GM18517 (cell line): Measurements from ENCODE around the gene HCFC1.

Experiments used
- ATAC-seq: cut with Tn5 transposase; IDR thresholded peaks from one replicate; pipeline ENCODE4 v1.9.1; 2021; ENCODE audit warnings: mild to moderate bottlenecking, moderate library complexity; ENCODE audit not compliant: unreplicated experiment

Gene HCFC1

GRCh38 chrX:153971450-153972367 is at the start of gene HCFC1:
TSS of gene HCFC1 (minus strand) at chrX:153971818. CDS start at chrX:153970840, 978 bp downstream.
- peak; percentile 53 for ATAC-seq

DNA sequence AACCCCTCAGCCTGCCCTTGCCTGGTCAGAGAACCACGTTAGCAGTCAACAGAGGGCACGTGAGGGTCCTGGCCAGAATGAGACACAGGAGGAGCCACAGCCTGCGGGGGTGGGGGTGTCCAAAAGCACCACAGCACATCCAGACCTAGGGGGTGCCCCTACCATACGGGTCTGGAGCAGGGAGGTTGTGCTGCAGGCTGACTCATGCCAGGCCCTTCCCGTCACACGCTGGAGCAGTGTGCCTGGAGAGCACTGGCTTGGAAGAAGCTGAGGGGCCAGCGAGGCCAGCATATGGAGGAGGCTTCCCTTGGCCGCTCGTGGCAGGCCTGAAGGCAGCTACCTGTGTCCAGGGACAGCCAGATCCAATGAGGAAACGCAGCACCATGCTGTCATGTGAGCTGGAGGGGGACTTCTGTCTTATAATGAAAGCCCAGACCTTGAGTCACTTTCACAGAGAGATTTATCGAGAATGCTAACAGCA is 49.6 kb upstream of the HCFC1 start:
- no peak for ATAC-seq

DNA sequence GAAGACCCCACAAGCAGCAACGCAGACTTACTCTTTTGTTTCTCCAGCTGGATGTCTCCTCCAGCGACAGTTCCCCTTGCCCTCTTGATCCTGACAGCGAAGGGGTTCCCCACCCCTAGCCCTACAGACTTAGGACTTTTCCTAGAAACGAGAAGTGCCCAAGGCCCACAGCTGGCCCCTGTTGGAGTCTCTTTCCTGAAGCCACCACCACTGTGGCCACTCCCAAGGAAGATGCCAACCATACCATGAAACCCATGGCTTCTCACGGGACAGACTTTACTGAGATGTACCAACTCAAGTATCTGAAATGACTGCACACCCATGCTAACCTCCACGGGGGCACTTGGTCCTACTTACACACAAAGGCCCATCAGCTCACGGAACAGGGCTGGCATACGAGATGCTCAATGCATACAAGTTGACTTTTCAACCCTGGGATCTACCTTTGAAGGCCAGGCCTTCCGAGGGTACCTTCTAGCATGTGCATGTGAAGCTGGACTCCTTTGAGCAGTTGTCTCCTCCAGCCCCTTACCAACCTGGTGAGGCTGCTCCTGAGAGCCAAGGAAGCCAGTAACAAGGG is 49.0 kb upstream of the HCFC1 start:
- ATAC-seq = no peak

DNA sequence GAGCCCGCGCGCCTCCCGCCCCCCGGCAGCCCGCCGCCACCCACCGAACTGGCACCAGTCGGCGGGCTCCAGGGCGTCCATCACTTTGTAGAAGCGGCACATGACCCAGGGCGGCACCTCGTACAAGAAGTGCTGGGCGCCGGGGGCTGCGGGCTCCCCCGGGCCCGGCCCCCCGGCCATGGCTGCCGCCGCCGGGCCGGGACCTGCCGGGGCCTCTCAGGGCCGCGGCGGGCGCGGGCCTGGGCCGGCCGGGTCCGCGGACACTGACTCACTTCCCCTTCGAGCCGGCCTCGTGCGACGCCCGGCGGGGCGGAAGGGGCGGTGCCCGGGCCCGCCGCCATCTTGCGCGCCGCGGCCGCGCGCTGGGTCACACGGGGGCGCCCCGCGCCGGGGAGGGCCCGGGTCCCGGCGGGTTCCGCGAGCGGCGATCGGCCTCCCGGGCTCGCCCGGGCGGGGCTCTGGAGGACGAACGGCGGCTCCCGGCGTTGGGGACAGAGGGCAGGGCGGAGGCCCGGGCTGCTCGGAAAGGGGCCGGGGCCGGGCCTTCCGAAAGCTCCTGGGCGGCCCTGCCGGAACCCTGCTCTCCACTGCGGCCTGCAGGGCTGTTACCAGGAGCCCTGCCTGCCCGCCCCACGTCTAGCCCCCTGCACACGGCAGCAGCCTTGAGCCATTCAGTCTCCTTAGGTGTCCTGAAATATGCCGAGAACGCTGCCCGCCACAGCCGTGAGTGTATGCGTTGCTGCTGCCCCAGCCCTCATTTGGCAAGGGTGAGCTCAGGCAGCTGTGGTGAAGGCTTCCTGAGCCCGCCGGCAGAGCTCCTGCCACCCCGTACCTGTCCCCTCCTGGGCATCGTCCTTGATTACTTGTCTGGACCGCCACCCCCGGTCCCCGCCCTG is 48.3 kb upstream of the HCFC1 start, which contains the start of gene IRAK1:
Gene IRAK1 (minus strand): TSS at position 270 of the 896 bp plus-strand sequence. CDS start 90 bp downstream, at position 180.
- ATAC-seq = peak; percentile 52

- no peak for ATAC-seq
These were observed 47.5 kb upstream of the HCFC1 start for GRCh38 chrX:154019061-154019621.

DNA sequence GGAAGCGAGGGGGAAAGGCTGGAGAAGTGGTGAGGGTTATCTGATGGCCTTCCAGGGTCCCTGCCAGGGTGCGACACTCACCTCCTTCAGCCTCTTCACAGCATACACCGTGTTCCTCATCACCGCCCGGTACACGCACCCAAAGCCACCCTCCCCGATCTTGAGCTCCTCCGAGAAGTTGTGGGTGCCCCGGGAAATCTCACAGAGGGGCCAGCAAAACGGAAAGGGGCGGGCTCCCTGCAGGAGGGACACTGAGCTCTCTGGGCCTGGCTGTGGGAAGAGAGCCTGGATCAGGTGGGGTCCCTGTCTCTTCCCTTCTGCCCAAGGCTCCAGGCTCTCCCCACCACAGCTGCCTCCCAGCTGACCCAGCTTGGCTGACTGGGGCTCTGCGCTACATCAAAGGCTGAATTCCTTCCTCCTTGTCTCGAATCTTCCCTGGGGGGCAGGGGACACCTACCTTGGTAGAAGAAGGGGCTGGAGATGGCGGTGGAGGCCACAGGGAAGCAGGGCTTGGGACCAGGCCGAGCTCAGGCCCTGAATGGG is 47.0 kb upstream of the HCFC1 start:
- ATAC-seq = no peak

DNA sequence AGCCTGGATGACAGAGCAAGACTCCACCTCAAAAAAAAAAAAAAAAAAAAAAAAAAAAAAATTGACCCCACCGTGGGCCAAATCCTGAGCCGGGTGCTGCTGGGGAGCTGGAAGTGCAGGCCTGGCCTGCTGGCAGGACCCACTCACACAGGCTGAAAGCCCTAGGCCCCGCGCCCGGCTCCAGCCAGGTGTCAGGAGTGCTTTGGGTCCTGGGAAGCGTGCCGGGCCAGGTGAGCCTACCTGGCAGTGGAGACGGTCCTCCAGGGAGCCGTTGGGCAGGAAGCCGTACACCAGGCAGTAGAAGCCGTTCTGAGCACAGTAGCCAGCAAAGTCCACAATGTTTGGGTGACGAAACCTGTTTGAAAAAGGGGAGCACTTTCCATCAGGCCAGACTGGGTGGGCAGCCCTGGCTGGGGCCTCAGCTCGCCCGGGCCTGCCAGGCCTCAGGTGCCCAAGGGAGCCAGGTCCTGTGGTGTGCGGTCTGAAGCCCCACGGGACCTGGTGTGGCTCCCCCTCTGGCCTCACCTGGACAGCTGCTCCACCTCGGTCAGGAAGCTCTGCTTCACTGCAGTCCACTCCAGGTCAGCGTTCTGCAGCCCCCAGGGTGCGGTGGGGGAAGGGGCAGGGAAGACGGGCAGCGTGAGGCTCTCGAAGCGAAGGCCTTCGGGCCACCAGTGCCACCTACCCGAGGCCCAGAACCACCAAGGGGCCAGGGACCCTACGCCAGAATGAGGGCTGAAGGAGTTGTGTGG is 46.3 kb upstream of the HCFC1 start:
- no peak for ATAC-seq

DNA sequence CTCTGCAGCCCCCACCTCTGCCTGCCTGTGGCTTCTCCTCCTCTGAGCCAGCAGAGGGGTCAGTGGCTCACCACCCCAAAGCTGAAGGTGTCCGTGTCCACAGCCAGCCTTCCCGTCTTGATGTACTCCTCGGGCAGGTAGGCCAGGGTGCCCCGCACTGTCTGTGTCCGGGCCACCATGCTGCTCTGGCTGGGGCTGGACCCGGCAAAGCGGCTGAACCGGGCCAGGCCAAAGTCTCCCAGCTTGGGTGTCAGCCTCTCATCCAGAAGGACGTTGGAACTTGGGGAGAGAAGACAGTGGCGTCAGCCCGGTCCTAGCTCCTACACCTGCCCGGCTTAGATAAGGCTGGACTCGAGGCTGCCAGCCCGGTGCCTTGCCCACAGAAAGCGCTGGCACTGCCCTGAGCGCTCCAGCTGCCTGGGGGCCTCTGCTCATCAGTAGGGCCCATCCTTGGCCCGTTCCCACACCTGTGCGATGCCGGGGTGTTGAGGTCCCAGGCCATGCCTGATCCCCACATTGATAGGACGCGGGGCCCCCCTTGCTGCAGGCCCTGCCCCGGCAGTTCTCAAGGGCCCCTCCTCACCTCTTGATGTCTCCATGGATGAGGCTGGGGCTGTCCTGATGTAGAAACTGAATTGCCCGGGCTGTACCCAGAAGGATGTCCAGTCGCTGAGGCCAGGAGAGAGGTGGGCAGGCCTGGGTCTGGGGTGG is 44.9 kb upstream of the HCFC1 start:
- ATAC-seq = no peak

- ATAC-seq = no peak
These were observed 44.1 kb upstream of the HCFC1 start for GRCh38 chrX:154015581-154016264.

DNA sequence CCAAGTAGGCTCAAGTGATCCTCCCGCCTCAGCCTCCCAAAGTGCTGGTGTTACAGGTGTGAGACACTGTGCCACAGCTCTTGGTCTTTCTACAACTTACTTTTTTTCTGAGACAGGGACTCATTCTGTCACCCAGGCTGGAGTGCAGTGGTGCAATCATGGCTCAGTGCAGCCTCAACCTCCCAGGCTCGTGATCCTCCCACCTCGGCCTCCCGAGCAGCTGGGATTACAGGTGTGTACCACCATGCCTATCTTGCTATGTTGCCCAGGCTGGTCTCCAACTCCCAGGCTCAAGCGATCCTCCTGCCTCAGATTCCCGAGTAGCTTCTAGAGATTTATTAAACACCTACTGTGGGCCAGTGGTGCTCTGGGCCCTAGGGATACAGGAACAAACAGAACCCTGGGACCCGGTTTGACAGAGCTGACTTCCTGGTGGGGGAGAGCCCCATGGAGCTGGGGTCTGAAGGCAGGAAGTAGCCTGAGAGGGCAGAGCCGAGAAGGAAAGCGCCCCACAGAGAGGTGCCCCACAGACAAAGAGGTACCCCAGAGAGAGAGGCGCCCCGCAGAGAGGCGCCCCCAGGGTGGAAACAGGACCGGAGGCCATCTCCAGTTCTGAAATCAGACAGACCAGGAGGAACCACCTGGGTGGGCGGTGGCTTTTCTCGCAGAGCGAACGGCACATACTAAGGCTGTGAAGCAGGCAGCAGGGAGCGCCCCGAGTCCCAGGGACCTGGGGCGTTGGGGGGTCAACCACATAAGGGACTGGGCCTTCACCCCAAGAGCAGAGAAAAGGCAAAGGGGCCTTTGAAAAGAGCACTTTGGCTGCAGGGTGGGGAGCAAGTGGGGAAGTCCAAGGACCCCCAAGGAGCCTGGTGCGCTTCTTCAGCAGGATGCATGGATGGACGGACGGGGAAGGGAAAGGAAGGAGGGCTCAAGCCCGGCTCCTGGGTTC is 43.1 kb upstream of the HCFC1 start:
- ATAC-seq = no peak

GRCh38 chrX:154013614-154014360 is 42.2 kb upstream of the HCFC1 start:
- ATAC-seq = no peak

DNA sequence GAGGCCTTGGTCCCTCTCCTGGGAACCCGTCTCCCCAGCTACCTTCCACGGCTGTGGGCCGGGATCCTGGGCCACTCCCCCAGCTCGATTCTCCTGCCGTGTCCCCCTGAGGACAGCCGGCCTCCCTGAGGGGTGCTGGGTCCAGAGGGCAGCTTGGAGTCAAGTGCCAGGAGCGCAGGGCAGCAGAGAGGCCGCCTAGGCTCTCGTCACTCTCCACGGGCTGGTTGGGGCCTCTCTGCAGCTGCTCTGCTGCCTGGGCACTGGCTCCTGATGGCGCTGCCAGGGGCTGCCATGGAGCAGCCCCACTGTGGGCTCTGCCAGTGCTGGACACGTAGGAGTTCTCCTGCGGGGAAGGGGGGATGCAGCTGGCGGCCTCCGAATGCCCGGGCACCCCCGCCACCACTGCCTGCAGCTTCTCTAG is 41.4 kb upstream of the HCFC1 start:
- no peak for ATAC-seq

DNA sequence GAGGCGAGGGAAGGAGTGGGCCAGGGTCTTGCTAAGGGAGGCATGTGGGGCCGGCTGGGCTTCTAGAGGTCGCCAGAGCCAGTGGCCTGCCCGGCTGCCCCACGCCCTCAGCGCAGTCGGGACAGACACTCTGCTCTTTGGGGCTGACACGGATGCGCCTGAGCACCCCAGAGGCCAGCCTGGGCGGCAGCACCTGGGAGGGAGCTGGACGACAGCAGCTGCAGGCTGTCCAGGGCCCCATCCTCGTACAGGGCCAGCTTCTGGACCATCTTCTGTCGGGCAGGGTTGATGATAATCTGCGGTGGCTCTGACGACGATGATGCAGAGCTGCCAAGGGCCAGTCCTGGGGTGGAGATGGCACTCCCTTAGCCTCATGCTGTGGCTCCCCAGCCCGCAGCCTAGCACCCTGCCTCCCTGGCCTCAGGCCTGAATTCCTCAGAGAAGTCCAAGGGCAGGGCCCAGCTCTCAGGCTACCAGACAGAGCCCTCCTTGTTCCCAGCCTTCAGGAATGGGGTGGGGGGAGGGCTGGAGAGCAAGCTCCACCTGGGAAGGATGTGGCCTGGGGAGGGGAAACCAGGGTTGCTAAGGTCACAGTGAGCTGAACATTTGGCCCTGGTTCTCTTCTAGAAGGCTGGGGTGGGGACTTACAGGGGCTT is 40.8 kb upstream of the HCFC1 start:
- no peak for ATAC-seq

GRCh38 chrX:154011376-154012335 is 40.0 kb upstream of the HCFC1 start:
- no peak for ATAC-seq
